Activated T-cell treated with anti-CD3 and anti-CD28 coated beads, Interleukin-2, amount 50 U/mL, for 1 hour (primary cell): ENCODE results near the gene C4orf50.
"Not testable (repeated sequence)": the region's sequence is repeated elsewhere in the genome, so short reads cannot be mapped to it uniquely, and the experiment has no call there.

Experiments
- DNase-seq: peaks from one replicate; pipeline ENCODE4 v3.0.0-alpha.2; 2020

C4orf50 gene

DNA sequence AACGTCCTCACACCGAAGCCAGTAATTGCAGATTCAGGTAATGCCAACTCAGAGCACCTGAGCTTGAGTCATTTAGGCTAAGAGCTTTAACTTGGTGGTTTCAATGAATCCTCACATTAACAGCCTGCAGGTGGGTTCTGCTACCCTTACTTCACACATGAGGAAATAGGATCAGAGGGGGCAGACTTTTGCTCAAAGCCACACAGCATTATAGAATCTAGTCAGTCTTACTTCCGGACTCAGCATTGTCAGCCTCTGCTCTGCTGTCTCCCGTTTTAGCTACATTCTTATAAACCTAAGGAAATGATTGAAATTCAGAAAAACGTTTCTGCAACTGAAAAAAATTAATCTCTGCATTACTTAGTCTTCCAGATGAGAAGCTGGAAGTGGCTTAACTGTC is 6.0 kb downstream of the C4orf50 start:
- DNase-seq: no peak

DNA sequence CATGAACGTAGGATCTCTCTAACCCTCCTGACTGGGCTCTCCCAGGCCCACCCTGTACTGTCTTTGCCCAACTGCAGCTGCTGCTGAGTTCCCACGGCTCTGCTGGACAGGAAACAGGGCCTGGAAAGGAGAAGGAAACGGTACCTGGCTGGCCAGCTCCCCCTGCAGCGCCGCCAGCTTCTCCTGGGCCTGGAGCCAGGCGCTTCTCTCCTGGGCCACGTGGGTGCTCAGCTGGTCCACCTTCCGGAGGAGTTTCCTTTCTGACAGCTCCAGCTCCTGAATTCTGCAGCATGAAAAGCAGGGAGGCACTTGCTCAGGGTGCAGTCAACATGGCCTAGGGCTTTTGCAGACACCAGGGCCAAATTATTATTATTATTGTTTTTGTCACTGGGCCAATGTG is 6.5 kb downstream of the C4orf50 start:
- DNase-seq: no peak

DNA sequence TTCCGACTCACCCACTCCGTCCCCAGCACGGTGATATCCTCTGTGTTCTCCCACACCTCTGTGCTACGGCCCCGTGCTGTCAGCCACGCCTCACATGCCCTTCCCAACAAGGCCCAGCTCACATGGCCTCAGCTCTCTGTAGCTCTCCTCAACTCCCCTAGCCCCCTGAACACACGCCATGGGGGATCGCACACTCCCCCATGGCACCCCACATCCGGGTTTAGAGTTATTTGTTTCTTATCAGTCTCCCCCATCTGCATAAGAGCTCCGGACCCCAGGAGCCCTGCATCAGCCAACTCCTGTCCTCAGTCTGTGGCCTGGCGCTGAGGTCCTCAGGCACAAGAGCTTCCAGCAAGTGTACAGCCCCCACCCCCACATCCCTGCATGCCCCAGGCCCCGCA is 7.0 kb downstream of the C4orf50 start:
- DNase-seq: no peak

DNA sequence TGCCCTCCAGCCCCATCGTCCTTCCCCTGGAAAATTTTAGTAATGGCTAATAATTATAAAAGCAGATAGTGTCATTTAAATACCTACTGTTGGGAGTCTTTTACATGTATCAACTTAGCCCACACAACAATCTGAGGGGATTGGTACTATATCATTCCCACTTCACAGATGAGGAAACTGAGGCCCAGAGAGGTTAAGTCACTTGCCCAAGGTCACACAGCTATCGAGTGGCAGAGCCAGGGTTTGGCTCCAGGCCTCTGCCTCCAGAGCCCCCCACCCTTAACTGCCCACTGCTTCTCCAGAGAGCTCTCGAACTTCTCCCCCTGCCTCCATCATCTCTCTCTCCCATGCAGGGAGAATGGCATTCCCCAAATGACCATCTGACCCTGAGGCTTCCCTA is 7.4 kb downstream of the C4orf50 start:
- no peak for DNase-seq

DNA sequence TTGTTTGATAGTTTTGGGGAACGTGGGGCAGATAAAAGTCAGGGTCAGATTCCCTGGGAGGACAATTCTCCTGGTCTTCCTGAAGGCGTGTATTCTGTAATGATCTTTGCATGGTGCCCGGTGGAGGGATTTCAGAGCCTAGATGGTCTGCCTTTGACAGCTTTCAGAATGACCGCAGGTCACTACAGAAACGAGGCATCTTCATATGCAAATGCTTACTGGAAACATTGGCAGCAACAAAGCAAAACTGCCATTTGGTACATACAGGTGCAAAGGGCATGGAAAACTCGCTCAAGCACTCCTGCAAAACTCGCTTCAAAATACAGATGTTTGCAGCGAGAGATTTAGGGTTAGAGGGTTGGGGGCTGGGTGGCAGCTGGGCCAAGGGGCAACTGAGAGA is 8.8 kb downstream of the C4orf50 start:
- no peak for DNase-seq

DNA sequence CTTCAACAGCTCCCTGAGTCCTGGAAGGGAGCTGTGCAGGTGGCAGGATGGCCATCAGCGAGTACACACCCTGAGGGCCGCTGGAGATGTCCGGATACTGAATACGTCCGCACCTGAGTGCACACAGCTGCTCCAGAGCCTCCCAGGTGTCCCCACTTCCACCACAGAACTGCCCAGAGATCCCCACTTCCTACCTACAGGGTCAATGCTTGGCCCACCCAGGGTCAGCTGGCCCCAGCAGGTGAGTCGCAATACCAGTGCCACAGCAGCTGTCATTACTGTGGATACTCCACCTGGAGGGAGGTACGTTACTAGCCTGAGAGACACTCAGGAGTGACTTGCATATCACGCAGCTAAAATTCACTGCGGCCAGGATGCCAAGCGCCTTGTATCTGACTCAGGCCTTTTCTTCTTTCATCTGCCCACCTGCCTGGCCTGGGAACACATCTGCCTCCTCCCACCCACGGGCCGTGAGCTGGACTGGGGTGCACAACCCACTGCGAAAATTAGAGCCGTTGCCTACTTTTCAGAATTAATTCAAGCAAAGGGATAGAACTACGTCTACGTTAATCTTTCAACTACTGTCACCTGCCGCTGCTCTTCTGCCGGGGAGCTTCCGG is 9.4 kb downstream of the C4orf50 start:
- DNase-seq: no peak

DNA sequence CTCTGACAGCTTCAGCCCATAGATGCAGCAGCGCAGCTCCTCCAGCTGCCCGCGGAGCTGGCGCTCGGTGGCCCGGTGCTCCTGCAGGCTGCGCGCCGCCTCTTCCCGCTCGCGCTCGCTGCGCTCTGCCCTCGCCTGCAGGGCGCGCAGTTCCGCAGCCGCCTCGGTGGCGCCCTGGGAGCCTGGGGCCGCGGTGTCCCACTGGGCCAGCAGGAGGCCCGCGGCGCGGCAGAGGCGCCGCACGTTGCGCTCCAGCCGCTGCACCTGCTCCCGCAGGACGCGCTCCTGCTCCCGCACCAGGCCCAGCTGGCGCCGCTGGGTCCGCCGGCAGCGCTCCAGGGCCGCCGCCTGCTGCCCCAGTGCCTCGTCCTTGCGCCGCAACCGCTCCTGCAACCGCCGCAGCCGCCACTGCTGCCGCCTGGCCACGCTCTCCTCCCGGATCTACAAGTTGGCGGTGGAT is 10.1 kb downstream of the C4orf50 start:
- DNase-seq: no peak

DNA sequence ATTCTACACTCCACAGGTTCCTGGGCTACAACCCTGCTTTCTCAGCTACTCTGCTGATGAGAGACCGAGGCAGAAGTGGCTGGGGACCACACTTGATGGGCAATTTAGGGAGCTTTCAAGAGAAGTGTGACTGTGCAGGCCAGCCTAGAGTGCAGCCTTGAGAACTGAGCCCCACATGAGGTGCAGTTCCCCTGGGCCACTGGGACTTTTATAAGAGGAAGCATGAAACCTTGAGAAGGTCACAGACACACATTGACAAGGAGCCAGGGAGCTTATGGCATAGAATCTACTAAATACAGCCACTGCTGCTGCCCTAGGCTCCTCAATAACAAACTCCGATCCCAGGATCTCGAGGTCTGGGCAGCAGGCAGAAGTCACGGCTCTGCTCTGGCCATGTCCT is 13.1 kb downstream of the C4orf50 start:
- no peak for DNase-seq

DNA sequence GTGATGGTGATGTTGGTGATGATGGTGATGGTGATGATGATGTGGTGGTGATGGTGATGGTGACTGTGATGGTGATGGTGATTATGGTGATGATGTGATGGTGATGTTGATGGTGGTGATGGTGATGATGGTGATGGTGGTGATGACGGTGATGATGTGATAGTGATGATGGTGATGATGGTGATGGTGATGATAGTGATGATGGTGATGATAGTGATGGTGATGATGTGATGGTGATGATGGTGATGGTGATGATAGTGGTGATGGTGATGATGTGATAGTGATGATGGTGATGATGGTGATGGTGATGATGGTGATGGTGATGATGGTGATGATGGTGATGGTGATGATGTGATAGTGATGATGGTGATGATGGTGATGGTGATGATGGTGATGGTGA is 14.7 kb downstream of the C4orf50 start:
- DNase-seq: not testable (repeated sequence)

DNA sequence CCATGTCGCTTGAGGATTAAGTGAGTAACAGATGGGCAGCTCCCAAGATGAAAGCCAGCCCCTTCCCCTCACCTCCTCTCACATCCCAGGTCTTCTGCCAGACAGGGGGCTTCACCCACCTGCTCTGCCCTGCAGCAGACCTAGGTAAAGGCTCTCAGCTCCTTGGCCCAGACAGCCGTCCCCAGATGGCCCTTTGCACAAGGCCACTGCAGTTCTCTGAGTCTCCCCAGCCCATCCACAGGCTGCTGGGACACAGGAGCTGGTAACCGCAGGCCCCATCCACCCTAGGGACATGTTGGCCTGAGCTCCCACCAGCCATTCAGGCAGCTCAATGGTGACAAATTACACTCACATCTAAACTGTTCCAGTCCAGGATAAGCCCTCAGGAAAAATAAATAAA is 15.3 kb downstream of the C4orf50 start:
- DNase-seq: no peak

DNA sequence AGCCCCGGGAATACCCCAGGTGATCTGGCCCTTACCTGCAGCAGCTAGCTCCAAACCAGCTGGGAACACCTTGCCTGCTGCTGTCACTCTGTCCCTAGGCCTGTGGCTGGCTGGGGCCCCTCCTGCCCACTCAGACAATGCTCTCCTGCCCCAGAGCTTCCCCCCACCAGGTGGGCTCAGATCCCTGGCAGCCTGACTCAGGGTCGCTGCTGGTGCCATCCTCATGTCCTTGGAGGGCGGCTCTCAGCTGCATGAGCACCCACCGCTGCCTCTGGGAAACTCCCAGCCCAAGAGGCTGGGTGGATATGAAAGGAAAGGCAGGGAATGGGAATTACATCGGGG is 15.8 kb downstream of the C4orf50 start:
- no peak for DNase-seq

DNA sequence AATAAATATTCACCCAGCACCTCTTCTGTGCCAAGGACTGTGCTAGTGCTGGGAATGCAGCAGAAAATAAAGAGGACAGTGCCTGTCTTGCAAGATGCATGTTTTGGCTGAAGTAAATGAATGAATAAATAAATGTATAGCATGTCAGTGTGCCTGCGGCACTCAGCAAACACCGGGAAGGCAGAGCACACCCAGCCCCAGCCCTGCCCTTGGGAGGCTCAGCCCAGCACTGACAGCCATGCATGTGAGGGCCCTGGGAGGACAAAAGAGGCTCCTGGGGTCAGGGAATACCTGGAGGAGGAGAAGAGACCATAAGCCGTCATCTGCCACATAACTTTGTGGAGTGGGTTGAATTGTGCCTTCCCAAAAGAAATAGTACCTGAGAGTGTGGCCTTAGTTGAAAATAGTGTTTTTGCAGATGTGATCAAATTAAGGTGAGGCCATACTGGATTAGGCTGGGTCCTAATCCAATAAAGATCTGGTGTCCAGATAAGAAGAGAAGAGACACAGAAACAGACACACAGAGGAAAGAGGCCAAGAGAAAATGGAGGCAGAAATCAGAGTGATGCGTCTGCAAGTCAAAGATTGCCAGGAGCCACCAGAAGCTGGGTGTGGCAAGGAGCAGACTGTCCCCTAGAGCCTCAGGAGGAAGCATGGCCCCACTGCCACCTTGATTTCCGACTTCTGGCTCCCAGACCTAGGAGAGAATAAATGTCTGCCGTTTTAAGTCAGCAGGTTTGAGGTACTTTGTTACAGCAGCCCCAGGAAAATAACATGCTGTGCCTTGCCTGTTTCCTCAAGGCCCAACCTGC is 16.3 kb downstream of the C4orf50 start:
- no peak for DNase-seq

DNA sequence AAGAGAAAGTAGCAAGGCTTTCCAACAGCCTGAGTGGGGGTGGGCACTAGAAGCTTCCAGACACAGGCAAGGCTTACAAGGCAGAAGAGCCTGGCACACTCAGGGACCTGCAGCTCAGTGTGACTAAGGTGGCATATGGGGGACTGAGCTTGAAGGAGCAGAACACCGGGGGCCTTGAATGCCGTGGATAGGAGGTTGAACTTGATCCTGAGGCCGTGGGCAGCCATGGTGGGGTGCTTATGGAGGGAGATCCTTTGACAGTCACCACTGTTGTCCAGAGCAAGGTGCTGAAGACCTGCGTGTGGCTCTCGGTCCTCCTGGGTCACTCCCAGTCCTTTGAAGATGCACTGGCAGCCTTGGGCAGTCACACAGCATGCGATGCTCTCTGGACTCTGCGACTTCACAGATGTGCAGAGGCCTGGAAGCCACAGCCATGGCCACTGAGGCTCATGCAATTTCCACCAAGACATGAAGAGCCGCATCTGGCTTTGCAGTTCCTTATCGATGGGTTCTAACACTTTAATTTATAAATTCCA is 18.3 kb downstream of the C4orf50 start:
- DNase-seq: no peak

DNA sequence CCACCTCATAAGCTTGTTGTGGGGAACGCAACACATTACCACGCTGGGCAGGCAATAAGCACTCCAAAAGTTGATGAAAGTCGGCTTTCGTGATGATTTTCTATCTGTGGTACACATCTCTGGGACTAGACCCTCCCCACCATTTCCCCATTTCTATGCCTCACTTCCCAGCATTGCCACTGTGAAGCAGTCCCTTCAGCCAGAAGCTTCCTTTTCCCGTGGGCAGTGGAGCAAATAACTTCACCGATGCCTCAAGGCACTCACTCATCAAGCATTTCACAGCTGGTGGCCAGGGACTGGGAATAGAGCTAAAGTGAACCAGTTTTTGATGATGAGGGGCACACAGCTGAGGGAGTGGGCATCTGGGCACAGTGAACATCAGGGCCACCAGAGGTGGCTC is 18.9 kb downstream of the C4orf50 start:
- DNase-seq: no peak

DNA sequence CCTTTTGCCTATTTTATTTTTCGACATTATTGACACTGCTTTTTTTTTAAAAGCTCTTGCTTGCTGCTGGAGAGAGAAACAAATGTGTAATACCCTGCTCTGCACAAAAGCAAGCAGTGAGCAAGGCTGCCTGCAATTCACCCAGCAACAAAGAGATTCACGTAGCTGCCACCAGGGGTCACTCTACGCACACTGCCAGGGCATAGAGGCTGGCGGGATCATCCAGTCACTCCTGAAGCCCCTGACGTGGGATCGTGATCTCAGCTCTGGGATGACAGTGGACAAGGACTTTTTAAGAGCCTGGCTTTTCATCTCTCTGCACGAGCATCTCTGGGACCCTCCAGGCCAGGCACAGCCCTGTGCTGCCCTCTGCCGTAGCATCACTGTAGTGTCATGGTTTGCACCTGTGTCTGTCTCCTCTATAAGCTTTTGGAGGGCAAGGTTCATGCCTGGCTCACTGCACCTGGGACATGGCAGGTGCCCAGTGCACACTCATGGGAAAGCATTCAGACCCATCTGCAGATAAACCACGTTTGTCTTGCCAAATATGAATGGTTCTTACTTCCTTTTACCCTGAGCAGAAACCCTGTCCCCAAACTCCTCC is 19.8 kb downstream of the C4orf50 start:
- DNase-seq: peak; percentile 31

DNA sequence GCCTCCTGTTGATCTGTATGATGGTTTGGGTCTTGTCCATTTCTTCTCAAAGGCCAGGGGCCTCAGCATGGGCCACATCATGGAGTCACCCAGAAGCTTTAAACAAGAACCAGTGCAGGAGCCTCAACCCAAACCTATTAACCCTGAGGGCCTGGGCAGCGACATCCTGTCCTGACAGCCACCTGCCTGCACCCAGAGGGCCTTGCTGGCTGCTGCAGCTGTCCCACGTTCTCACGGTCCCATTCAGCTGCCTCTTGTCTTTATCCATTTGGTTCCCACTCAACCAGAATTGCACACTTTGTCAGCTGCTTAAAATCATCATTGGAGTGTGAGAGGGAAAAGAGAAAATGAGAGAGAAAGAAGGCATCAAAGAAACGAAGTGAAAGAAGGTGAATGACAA is 21.6 kb downstream of the C4orf50 start:
- no peak for DNase-seq

DNA sequence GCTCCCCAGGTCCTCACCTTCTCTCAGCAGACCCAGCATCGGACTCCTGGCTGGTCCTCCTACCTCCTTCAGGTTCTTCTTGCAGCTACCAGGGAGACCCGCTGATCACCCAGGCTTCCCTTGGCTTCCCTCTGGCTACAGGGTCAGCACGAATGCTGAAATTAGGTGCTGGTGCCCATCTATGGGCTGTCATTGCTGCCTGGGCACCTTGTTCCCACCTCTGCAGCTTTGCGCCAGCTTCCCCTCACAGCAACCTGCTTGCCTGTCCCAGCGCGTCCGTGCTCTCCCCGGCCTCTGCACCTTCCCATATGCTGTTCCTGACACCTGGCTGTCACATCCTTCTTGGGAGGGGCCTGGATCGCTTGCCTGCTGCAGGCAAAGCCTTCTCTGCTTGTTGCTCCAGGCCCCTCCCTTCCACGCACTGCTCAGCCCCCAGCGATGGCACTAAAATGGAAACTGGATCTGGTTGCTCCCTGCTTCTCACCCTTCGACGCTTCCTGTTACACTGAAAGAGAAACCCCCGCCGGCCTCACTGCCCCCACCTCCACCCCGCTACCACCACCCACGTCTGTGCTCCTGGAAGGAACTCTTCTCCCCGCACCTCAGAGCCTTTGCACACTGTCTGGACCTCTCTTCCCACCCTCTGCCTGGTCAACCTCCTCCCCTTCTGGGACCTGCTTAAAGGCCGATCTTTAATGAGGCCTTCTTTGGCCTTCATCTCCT is 22.2 kb downstream of the C4orf50 start:
- DNase-seq: no peak

DNA sequence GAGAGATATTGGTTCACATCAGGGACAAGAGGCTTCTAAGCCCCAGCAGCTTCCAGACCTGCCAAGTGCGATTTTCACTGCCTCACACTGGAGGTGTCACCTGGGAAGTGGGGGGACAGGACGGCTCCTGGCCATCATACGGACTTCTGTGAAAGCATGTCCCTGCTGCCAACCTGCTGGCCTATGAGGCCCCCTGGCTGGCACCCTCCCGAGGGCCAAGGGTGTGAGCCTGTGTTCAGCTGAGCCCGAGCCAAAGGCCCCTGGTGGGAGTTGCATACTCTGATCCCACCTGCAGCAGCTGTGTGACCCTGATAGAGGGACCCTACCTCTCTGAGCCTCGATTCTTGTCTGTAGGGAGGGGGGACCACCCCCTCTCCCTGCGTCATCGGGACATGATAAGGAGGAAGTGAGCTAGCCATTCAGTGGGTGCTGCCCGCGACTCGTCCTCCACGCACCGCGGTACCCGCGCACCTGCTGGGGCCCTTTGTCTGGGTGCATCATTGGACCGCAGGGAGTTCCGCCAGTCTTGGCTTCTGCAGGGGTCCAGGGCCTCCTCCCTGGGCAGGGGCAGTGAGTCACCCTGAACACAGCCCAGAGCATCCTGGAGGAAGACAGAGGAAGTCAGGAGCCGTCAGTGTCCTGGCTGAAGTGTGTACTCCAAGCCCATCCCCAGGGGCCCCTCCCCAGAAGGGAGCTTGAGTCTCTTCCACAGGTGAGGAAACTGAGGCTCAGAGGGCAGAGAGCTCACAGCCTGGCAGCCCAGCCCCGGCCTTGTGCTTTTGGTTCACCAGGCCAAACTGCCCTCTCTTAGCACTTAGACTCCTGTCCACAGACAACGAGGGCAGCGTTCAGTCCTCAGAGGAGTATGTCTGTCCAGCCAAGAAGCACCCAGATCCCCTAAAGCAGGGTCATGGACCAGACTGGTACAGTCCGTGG is 24.1 kb downstream of the C4orf50 start:
- no peak for DNase-seq

DNA sequence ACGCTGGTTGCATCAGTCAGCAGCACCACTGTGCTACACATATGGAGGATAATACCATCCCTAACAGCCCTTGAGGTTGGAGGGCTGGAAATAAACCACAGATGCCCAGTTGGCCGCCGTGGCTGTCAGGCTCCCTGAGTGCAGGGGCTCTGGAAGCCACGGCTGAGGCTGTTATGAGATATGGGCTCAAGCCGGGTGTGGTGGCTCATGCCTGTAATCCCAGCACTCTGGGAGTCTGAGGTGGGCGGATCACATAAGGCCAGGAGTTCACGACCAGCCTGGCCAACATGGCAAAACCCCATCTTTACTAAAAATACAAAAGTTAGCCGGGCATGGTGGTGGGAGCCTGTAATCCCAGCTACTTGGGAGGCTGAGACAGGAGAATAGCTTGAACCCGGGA is 24.9 kb downstream of the C4orf50 start:
- not testable (repeated sequence) for DNase-seq

DNA sequence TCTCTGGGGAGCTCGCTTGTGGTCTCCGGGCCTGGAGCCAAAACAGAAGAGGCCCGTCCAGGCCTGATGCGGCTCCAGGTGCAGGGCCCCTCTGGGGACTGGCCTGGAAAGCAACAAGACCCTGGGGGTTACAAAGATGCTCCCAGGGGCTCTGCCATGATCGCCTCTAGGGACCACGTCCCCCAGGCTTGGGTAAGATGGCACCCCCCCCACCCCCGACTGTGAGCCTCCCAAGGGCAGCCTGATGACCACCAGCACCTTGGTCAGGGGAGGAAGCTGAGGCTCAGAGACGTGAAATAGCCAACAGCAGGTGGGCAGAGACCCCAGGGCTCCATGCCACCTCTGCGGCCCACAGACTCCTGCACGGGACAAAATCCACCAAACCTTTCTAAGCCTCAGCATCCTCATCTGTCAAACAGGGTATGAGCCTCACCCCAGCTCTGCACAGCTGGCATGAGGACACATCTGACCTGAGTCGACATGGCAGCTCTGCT is 25.4 kb downstream of the C4orf50 start:
- DNase-seq: no peak

DNA sequence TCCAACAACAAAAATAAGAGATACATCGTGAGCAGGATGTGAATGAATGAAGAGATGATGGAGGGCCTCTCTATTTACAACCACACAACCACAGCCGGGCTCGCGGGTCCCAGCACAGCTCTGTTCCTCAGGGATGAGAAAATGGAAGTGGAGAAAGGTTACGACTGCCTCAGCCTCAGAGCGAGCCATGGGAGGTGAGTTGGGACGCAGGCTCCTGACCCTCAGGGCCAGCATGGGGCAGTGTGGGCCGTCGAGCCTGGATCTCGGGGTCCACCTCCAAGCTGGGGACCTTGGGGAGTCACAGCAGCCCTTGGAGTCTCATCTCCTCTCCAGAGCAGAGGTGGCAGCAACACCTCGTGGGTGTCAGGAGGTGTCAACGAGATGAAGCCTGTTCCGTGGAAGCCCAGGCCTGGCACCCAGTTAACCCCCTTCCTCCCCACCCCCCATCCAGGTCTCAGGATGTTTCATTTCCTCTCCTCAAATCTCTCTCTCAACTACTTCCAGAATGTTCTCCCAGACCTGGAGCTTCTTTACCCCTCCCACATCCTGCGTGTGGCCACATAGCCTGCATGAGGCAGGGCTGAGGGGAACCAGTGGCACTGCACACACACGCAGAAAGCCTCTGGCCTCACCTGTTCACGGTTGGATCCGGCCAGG is 25.9 kb downstream of the C4orf50 start:
- no peak for DNase-seq

DNA sequence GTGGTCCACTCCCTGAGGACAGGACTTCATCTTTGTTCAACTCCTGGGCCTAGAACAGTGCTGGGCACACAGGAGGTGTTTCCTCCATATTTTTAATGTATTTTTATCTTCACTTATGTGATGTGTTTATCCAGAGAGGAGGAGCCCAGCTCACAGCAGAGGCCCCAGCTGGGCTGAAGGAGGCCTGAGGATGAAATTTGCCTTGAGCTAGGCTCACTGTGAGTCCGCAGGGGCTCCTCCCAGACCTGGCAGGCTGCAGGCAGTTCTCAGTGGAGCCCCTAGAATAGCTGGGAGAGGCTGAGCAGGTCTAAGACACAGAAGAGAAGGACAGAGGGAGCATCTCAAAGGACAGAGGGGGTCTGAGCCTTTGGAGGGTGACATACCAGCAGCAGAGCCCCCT is 26.8 kb downstream of the C4orf50 start:
- DNase-seq: no peak
